Mammary epithelial cell (primary cell): ENCODE data around the gene NKG7.

Experiments used
- CTCF ChIP-seq, 2 donors: IDR thresholded peaks in 1 of 2; conservative IDR thresholded peaks in 1 of 2; 2 replicates each; pipeline ENCODE4 v1.5.1; 2011 to 2012; ENCODE audit warnings: inconsistent platforms in 2 of 2, low read length in 2 of 2, mild to moderate bottlenecking in 2 of 2, control low read depth in 1 of 2, low read depth in 1 of 2; ENCODE audit not compliant: insufficient read depth in 1 of 2; ENCODE audit errors: extremely low read depth in 1 of 2
- EZH2 ChIP-seq: IDR thresholded peaks from 2 replicates; pipeline ENCODE4 v1.6.1; 2012; ENCODE audit warnings: low read length, inconsistent platforms, borderline replicate concordance

- TF ChIP-seq EZH2 (no peak), CTCF (conservative IDR thresholded peaks at IDR 0.05 in 1 of 2, IDR thresholded peaks at IDR 0.05 in 1 of 2; ENCODE audit: extremely low read depth in 1 of 2, insufficient read depth in 1 of 2, low read depth in 1 of 2, low read length in 2 of 2) (no peak)
Observed at GRCh38 chr19:51326216-51327065, 46.0 kb downstream of the NKG7 start.
